OCI-LY7 (cell line): ENCODE measurements around the gene FBXO7. TPM values are rescaled to one million over a fixed set of nuclear protein-coding genes. Genes with fewer than 3 reads are reported as not detected.

ENCODE experiments used
- BruUV-seq: library from RNA; stranded (reverse); fragments of 400-500 nt; replicated peaks from 2 replicates; lab custom pipeline; 2021; lab: Mats Ljungman, UMichigan
- CTCF ChIA-PET: fragments of 300-600 bp; sonication (Branson Sonifier 250); formaldehyde crosslinking; loops from one replicate; lab custom pipeline; 2022; ENCODE audit warnings: antibody characterized with exemption; ENCODE audit not compliant: unreplicated experiment; lab: Charles Lee
- POLR2A ChIA-PET: fragments of 300-600 bp; sonication (Branson Sonifier 250); formaldehyde crosslinking; loops from one replicate; lab custom pipeline; 2022; ENCODE audit warnings: antibody characterized with exemption; lab: Charles Lee
- DNase-seq: peaks from one replicate; pipeline ENCODE4 v3.0.0-alpha.2; 2015; ENCODE audit warnings: low spot score
- H2AFZ ChIP-seq: fragments of 200-600 bp; sonication (generic), shearing (Covaris generic); 2 replicates; pipeline ENCODE4 v1.6.1; 2014; ENCODE audit warnings: mild to moderate bottlenecking, antibody characterized with exemption, low read length, moderate library complexity
- H3K27ac ChIP-seq: fragments of 200-600 bp; sonication (generic); 2 replicates; pipeline ENCODE4 v1.5.1; 2014; ENCODE audit warnings: mixed run types, low read depth, mild to moderate bottlenecking, moderate library complexity, low read length, inconsistent platforms; ENCODE audit not compliant: poor library complexity, severe bottlenecking
- H3K36me3 ChIP-seq: fragments of 200-600 bp; sonication (generic); 2 replicates; pipeline ENCODE4 v1.6.1; 2014; ENCODE audit warnings: mild to moderate bottlenecking, antibody characterized with exemption, low read length, moderate library complexity, mixed read lengths; ENCODE audit not compliant: insufficient read depth
- H3K4me1 ChIP-seq: fragments of 200-600 bp; sonication (generic); 2 replicates; pipeline ENCODE4 v1.5.1; 2014; ENCODE audit warnings: mild to moderate bottlenecking, low read length; ENCODE audit not compliant: insufficient read depth, poor library complexity, severe bottlenecking
- H3K4me2 ChIP-seq: fragments of 200-600 bp; sonication (generic); 2 replicates; pipeline ENCODE4 v1.6.1; 2014; ENCODE audit warnings: mild to moderate bottlenecking, low read length
- H3K4me3 ChIP-seq: fragments of 200-600 bp; sonication (generic); 2 replicates; pipeline ENCODE4 v1.5.1; 2014; ENCODE audit warnings: mild to moderate bottlenecking, low read depth, low read length; ENCODE audit not compliant: poor library complexity, severe bottlenecking
- H3K79me2 ChIP-seq: fragments of 200-600 bp; sonication (generic); 2 replicates; pipeline ENCODE4 v1.6.1; 2016; ENCODE audit warnings: low read depth, mild to moderate bottlenecking, low read length, moderate library complexity, mixed read lengths; ENCODE audit not compliant: insufficient read depth
- H3K9me2 ChIP-seq: fragments of 200-600 bp; sonication (generic); 2 replicates; pipeline ENCODE4 v1.6.1; 2016; ENCODE audit warnings: mild to moderate bottlenecking, low read length, mixed read lengths; ENCODE audit not compliant: insufficient read depth
- H3K9me3 ChIP-seq: fragments of 200-600 bp; sonication (generic); 2 replicates; pipeline ENCODE4 v1.6.1; 2014; ENCODE audit warnings: mild to moderate bottlenecking, mixed run types, low read length, mixed read lengths
- H4K20me1 ChIP-seq: fragments of 200-600 bp; sonication (generic); 2 replicates; pipeline ENCODE4 v1.6.1; 2014; ENCODE audit warnings: mild to moderate bottlenecking, antibody characterized with exemption, low read length, moderate library complexity, mixed read lengths; ENCODE audit not compliant: insufficient read depth
- EZH2phosphoT487 ChIP-seq: fragments of 200-600 bp; sonication (generic); IDR thresholded peaks from 2 replicates; pipeline ENCODE4 v1.6.1; 2018; ENCODE audit warnings: low read depth, borderline replicate concordance, mild to moderate bottlenecking, mixed run types, antibody characterized with exemption, low read length, moderate library complexity, mixed read lengths
- intact Hi-C: fragments of 100-400 bp; cut with micrococcal nuclease; formaldehyde crosslinking; loops from one replicate; pipeline ENCODE4 v1.10.0; 2022; ENCODE audit not compliant: unreplicated experiment
- total RNA-seq, 2 experiments: library from RNA; depleted of rRNA in 1 of 2; stranded (reverse); fragments of >200 nt in 1 of 2; shearing (Covaris generic) in 1 of 2; gene quantifications; 2 replicates each; pipeline ENCODE4 v1.2.3, GENCODE V29; 2014 to 2022
- TF ChIP-seq, protein P1 (sequence below): fragments of 200-600 bp; sonication (generic); conservative IDR thresholded peaks from 2 replicates; pipeline ENCODE4 v1.5.1; 2014; ENCODE audit warnings: mild to moderate bottlenecking, antibody characterized with exemption, low read length, moderate library complexity, mixed read lengths

FBXO7 gene
- total RNA-seq, 2 experiments from 2014 or later = 73.8 to 81.9 TPM

DNA sequence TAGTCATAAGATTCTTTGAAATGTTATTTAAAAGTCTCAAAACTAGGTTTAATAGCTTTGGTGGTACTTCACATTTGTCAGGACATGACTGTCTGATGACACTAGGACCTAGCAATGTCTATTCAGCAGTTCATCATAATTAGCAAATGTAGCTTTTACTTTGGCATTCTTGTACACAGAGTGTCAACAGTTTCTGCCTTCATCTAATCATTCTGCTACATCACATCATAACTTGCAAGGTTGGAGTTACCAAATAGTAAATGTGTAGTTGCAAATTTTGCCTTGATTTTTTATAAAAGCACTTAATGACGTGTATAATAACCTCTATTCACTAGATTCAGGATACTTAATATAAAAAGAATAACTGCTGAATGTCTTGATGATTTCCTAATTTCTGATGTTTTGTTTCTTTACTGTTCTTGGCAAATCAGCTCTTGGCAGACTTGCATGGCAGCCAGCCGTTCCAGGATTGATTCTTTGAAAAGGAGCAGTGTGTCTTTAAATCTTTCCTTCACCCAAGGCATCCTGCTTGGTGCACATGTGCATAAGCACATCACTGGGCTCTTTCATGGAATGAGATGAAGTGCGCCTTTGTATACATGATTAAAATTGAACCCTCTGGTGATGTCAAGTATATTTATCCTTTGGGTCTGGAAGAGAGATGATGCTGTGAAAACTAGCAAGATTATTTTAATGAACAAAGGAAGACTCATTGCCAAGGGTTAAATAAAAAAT is 12.2 kb downstream of the FBXO7 start:
- Histone ChIP-seq H3K4me1 (no peaks in the 10 kb centered on the region), H3K4me2 (no peak overlapping the region), H3K9me3 (no peaks in the 10 kb centered on the region), H3K36me3 (peaks cover 89% of the 10 kb centered on the region), H4K20me1 (peaks cover 1% of the 10 kb centered on the region; the same call in 1 of the 2 replicates), H3K27ac (no peak overlapping the region), H3K79me2 (peaks cover 19% of the 10 kb centered on the region; the same call in 1 of the 2 replicates), H3K4me3 (no peak overlapping the region), H3K9me2 (no peaks in the 10 kb centered on the region), H2AFZ (no peak overlapping the region)
- TF ChIP-seq, protein P1, sequence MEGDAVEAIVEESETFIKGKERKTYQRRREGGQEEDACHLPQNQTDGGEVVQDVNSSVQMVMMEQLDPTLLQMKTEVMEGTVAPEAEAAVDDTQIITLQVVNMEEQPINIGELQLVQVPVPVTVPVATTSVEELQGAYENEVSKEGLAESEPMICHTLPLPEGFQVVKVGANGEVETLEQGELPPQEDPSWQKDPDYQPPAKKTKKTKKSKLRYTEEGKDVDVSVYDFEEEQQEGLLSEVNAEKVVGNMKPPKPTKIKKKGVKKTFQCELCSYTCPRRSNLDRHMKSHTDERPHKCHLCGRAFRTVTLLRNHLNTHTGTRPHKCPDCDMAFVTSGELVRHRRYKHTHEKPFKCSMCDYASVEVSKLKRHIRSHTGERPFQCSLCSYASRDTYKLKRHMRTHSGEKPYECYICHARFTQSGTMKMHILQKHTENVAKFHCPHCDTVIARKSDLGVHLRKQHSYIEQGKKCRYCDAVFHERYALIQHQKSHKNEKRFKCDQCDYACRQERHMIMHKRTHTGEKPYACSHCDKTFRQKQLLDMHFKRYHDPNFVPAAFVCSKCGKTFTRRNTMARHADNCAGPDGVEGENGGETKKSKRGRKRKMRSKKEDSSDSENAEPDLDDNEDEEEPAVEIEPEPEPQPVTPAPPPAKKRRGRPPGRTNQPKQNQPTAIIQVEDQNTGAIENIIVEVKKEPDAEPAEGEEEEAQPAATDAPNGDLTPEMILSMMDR = no peak
- no peak for TF ChIP-seq EZH2phosphoT487
- ChIA-PET CTCF (no interaction called here), POLR2A (interaction anchor here (0.5 to 1.3 kb wide), 2 partner anchors 12 to 507 kb away, joined by 3 read pairs; no protein-coding TSS in a partner anchor)
- intact Hi-C loops = no loop called here
- BruUV-seq = no TSS peak
- no peak for DNase-seq

DNA sequence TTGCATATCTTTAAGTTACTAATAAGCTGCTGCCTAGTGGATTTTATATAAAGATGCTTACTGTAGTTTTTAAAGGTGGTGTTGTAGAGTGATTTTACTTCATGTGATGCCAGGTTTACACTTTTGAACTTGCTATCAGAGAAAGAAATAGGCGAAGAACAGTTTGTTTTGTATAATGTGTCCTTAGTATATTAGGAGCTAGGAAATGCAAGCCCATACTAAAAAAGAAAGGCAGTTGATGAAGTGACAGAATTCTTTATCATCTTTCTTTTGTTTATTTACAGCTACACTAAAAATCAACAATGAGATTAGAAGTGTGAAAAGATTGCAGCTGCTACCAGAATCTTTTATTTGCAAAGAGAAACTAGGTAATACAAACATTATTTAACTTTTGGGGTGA is 12.8 kb downstream of the FBXO7 start:
- POLR2A ChIA-PET = interaction anchor here (1.3 kb wide), 1 partner anchor 12 kb away, joined by 3 read pairs; no protein-coding TSS in a partner anchor

More for the DNA sequence above, 12.8 kb downstream of the FBXO7 start:
- H4K20me1 ChIP-seq = no peaks in the 10 kb centered on the region
- no peaks in the 10 kb centered on the region for H3K4me1 ChIP-seq
- CTCF ChIA-PET = no interaction called here
- no peak overlapping the region for H3K27ac ChIP-seq
- no TSS peak for BruUV-seq
- H3K4me3 ChIP-seq = no peak overlapping the region
- peaks cover 13% of the 10 kb centered on the region; the same call in 1 of the 2 replicates for H3K79me2 ChIP-seq
- H3K9me3 ChIP-seq = no peaks in the 10 kb centered on the region
- H3K9me2 ChIP-seq = no peaks in the 10 kb centered on the region
- peaks cover 91% of the 10 kb centered on the region for H3K36me3 ChIP-seq
- no peak overlapping the region for H3K4me2 ChIP-seq
- no peak overlapping the region for H2AFZ ChIP-seq
- intact Hi-C loops = no loop called here
- TF ChIP-seq, protein P1 = no peak
- no peak for TF ChIP-seq EZH2phosphoT487
- DNase-seq = no peak
